ENCODE results near the gene PACSIN3. TPM values are rescaled to one million over a fixed set of nuclear protein-coding genes. Genes with fewer than 3 reads are reported as not detected.

The PACSIN3 gene
- total RNA-seq, 4 donors from 2014 or later: 55.9 to 95.7 (median 65.0) TPM

- DNase-seq: no peak
- intact Hi-C loops (cut with DNase I): loop anchor here (5.0 to 10.0 kb wide), 2 partner anchors 78 to 175 kb away; partner anchors contain the start of genes MYBPC3 and NR1H3
- H3K36me3 ChIP-seq: peaks cover 5 to 71% (median 8%) of the 10 kb centered on the region in 3 donors
- TF ChIP-seq CTCF (IDR thresholded peaks at IDR 0.05) (peak in 5 of 6 experiments; percentile 27 to 61 (median 31)), POLR2A (IDR thresholded peaks at IDR 0.05) (no peak)
- H3K4me3 ChIP-seq: no peak overlapping the region
- H3K27ac ChIP-seq: no peak overlapping the region
- H3K27me3 ChIP-seq: peaks cover 0 to 2% (median 0%) of the 10 kb centered on the region in 4 donors
- H3K9me3 ChIP-seq: no peaks in the 10 kb centered on the region
- peaks cover 26 to 56% (median 26%) of the 10 kb centered on the region in 3 donors for H3K4me1 ChIP-seq
- WGBS, 2 donors: 89 to 100% methylated on average over 1 of the region's 1 CpG
Observed at GRCh38 chr11:47179655-47179991, 6.6 kb downstream of the PACSIN3 start.

- Histone ChIP-seq H3K4me1 (peaks cover 19 to 54% (median 20%) of the 10 kb centered on the region in 3 donors), H3K36me3 (peaks cover 5 to 75% (median 8%) of the 10 kb centered on the region in 3 donors), H3K9me3 (no peaks in the 10 kb centered on the region), H3K27ac (peak overlapping the region in 3 of 4 donors; percentile 98 to 100 (median 100)), H3K27me3 (no peaks in the 10 kb centered on the region), H3K4me3 (no peak overlapping the region)
- 87 to 91% methylated on average over 5 to 13 of the region's 23 CpGs for WGBS, 2 donors
- DNase-seq: no peak
- TF ChIP-seq CTCF (IDR thresholded peaks at IDR 0.05) (no peak), POLR2A (IDR thresholded peaks at IDR 0.05) (no peak)
- intact Hi-C loops (cut with DNase I): loop anchor here (5.0 to 10.0 kb wide), 2 partner anchors 78 to 176 kb away; partner anchors contain the start of genes MYBPC3 and NR1H3
Observed at GRCh38 chr11:47178737-47179654, 7.2 kb downstream of the PACSIN3 start.

- Histone ChIP-seq H3K4me3 (no peak overlapping the region), H3K4me1 (peaks cover 21 to 54% (median 24%) of the 10 kb centered on the region in 3 donors), H3K36me3 (peaks cover 8 to 79% (median 8%) of the 10 kb centered on the region in 3 donors), H3K27ac (peak overlapping the region; percentile 94 to 100 (median 99)), H3K27me3 (no peaks in the 10 kb centered on the region), H3K9me3 (no peaks in the 10 kb centered on the region)
- TF ChIP-seq CTCF (IDR thresholded peaks at IDR 0.05) (no peak), POLR2A (IDR thresholded peaks at IDR 0.05) (no peak)
- DNase-seq: no peak
- 91% methylated on average over 6 of the region's 11 CpGs; no CpG with 5 or more reads in 1 of the 2 donors for WGBS, 2 donors
- intact Hi-C loops (cut with DNase I): loop anchor here (5.0 to 10.0 kb wide), 2 partner anchors 79 to 176 kb away; partner anchors contain the start of genes MYBPC3 and NR1H3
Observed at GRCh38 chr11:47178316-47178715, 7.9 kb downstream of the PACSIN3 start.

- Histone ChIP-seq H3K27me3 (no peaks in the 10 kb centered on the region), H3K27ac (peak overlapping the region; percentile 94 to 100 (median 99)), H3K4me3 (peak overlapping the region in 2 of 4 donors; percentile 83 to 95), H3K9me3 (no peaks in the 10 kb centered on the region), H3K4me1 (peaks cover 26 to 54% (median 28%) of the 10 kb centered on the region in 3 donors), H3K36me3 (peaks cover 8 to 79% (median 13%) of the 10 kb centered on the region in 3 donors)
- intact Hi-C loops (cut with DNase I): loop anchor here (5.0 to 10.0 kb wide), 2 partner anchors 79 to 177 kb away; partner anchors contain the start of genes MYBPC3 and NR1H3
- WGBS, 2 donors: no CpG with 5 or more reads among the region's 6 CpGs
- DNase-seq: no peak
- TF ChIP-seq CTCF (IDR thresholded peaks at IDR 0.05) (no peak), POLR2A (IDR thresholded peaks at IDR 0.05) (no peak)
Observed at GRCh38 chr11:47177846-47178245, 8.4 kb downstream of the PACSIN3 start.
